Peyer's patch (tissue), 4 donors: ENCODE results near the gene OBSCN. TPM values are rescaled to one million over a fixed set of nuclear protein-coding genes. Genes with fewer than 3 reads are reported as not detected.

Experiments
- DNase-seq, 3 donors: peaks; one replicate each; pipeline ENCODE4 v3.0.0-alpha.2; 2017 to 2019
- H3K27ac ChIP-seq, 4 donors: fragments of 200-600 bp; sonication (generic); one replicate each; pipeline ENCODE4 v1.5.1; 2016 to 2019
- H3K27me3 ChIP-seq, 2 donors: fragments of 200-600 bp; sonication (generic); one replicate each; pipeline ENCODE4 v1.5.1; 2019
- H3K36me3 ChIP-seq, 3 donors: fragments of 200-600 bp; sonication (generic); one replicate each; pipeline ENCODE4 v1.5.1; 2016 to 2019
- H3K4me1 ChIP-seq, 4 donors: fragments of 200-600 bp; sonication (generic); one replicate each; pipeline ENCODE4 v1.5.1; 2016 to 2019
- H3K4me3 ChIP-seq, 4 donors: fragments of 200-600 bp; sonication (generic); 1 replicate in 3 of 4; 2 replicates in 1 of 4; pipeline ENCODE4 v1.5.1; 2016 to 2019; ENCODE audit warnings: mild to moderate bottlenecking in 1 of 4
- H3K9me3 ChIP-seq, 4 donors: fragments of 200-600 bp; sonication (generic); one replicate each; pipeline ENCODE4 v1.5.1; 2016 to 2019; ENCODE audit warnings: mild to moderate bottlenecking in 1 of 4
- CTCF ChIP-seq, 6 experiments: fragments of 450-650 bp in 4 of 6; fragments of 200-600 bp in 2 of 6; sonication (generic) in 1 of 6; IDR thresholded peaks; one replicate each; pipeline ENCODE4 v1.5.1; 2017 to 2019; ENCODE audit warnings: antibody characterized with exemption in 6 of 6, mild to moderate bottlenecking in 3 of 6, moderate library complexity in 1 of 6
- POLR2A ChIP-seq, 2 donors: fragments of 450-650 bp; IDR thresholded peaks; one replicate each; pipeline ENCODE4 v1.5.1; 2017; ENCODE audit warnings: antibody characterized with exemption in 2 of 2, mild to moderate bottlenecking in 2 of 2, moderate library complexity in 2 of 2
- total RNA-seq, 4 donors: library from RNA; depleted of rRNA; stranded (reverse); fragments of >200 nt; gene quantifications; one replicate each; pipeline ENCODE4 v1.1.0, GENCODE V29; 2016

Gene OBSCN
- total RNA-seq, 4 donors from 2014 or later: 5.8 to 136 (median 34.4) TPM

DNA sequence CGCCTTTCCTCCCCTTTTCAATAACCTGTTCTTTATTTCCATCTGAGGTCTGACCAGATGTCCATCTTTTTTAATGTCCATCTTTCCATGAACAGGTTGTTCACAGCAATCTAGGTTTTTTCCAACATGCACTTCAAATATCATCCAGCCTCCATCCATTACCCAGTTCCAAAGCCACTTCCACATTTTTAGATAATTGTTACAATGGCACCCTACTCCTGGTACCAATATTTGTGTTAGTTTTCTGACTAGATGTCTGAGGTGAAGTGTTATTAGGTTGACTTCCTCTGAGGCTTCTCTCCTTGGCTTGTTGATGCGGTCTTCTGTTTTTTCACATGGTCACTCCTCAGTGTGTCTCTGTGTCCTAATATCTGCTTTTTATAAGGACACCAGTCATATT, 89.4 kb downstream of the OBSCN start:
- no peak for DNase-seq
- peaks cover 0 to 13% (median 2%) of the 10 kb centered on the region in 4 donors for H3K9me3 ChIP-seq
- no peaks in the 10 kb centered on the region for H3K4me1 ChIP-seq
- no peaks in the 10 kb centered on the region for H3K27me3 ChIP-seq
- no peaks in the 10 kb centered on the region for H3K36me3 ChIP-seq
- H3K27ac ChIP-seq: no peak overlapping the region
- TF ChIP-seq POLR2A (IDR thresholded peaks at IDR 0.05) (no peak), CTCF (IDR thresholded peaks at IDR 0.05) (no peak)
- H3K4me3 ChIP-seq: no peak overlapping the region

DNA sequence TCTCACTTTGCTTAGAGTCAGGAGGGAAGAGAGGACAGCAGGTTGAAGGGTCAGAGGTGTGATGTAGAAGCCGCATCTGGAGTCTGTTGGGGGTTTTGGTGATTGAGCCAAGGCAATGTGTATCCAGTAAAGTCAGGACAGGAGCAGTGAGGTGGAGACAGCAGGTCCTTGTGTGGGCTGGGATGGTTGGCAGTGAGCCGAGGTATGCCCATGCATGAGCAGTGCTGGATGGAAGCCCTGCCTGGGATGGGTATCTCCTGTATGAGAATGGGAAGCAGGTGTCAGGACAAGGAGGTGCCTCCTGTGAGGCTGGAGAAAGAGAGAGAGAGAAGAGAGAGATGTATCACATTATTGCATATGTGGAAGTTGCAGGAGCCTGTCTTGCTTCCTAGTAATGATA, 90.0 kb downstream of the OBSCN start:
- no peak overlapping the region for H3K27ac ChIP-seq
- H3K4me3 ChIP-seq: no peak overlapping the region
- H3K36me3 ChIP-seq: no peaks in the 10 kb centered on the region
- no peak for DNase-seq
- H3K27me3 ChIP-seq: no peaks in the 10 kb centered on the region
- no peak for TF ChIP-seq CTCF (IDR thresholded peaks at IDR 0.05)
- TF ChIP-seq POLR2A (IDR thresholded peaks at IDR 0.05): no peak
- H3K9me3 ChIP-seq: peaks cover 0 to 18% (median 4%) of the 10 kb centered on the region in 4 donors
- no peaks in the 10 kb centered on the region for H3K4me1 ChIP-seq

- H3K9me3 ChIP-seq: peaks cover 0 to 22% (median 6%) of the 10 kb centered on the region in 4 donors
- TF ChIP-seq CTCF (IDR thresholded peaks at IDR 0.05) (no peak), POLR2A (IDR thresholded peaks at IDR 0.05) (no peak)
- peak in 1 of 3 donors; percentile 23 for DNase-seq
These were observed 90.6 kb downstream of the OBSCN start for GRCh38 chr1:228298471-228298870.

DNA sequence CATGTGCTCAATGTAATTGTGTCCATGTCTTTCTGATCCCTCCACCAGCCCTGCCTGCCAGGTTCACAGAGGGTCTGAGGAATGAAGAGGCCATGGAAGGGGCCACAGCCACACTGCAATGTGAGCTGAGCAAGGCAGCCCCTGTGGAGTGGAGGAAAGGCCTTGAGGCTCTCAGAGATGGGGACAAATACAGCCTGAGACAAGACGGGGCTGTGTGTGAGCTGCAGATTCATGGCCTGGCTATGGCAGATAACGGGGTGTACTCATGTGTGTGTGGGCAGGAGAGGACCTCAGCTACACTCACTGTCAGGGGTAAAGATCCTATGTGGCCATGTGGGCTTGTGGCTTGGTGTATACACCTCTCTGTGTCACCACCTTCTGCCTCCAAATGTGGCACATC, 91.4 kb downstream of the OBSCN start:
- Histone ChIP-seq H3K4me1 (no peaks in the 10 kb centered on the region), H3K27ac (no peak overlapping the region), H3K27me3 (no peaks in the 10 kb centered on the region), H3K4me3 (no peak overlapping the region), H3K36me3 (no peaks in the 10 kb centered on the region), H3K9me3 (peaks cover 0 to 22% (median 6%) of the 10 kb centered on the region in 4 donors)
- no peak for DNase-seq
- TF ChIP-seq CTCF (IDR thresholded peaks at IDR 0.05) (no peak), POLR2A (IDR thresholded peaks at IDR 0.05) (no peak)

More at GRCh38 chr1:228298471-228298870, 90.6 kb downstream of the OBSCN start:
- Histone ChIP-seq H3K27me3 (no peaks in the 10 kb centered on the region), H3K36me3 (no peaks in the 10 kb centered on the region), H3K4me3 (no peak overlapping the region), H3K4me1 (no peaks in the 10 kb centered on the region), H3K27ac (no peak overlapping the region)

GRCh38 chr1:228299901-228300300, 92.1 kb downstream of the OBSCN start:
- TF ChIP-seq CTCF (IDR thresholded peaks at IDR 0.05) (no peak), POLR2A (IDR thresholded peaks at IDR 0.05) (no peak)
- H3K27me3 ChIP-seq: no peaks in the 10 kb centered on the region
- no peak overlapping the region for H3K27ac ChIP-seq
- H3K36me3 ChIP-seq: no peaks in the 10 kb centered on the region
- peaks cover 0 to 22% (median 6%) of the 10 kb centered on the region in 4 donors for H3K9me3 ChIP-seq
- H3K4me3 ChIP-seq: no peak overlapping the region
- no peak for DNase-seq
- no peaks in the 10 kb centered on the region for H3K4me1 ChIP-seq

DNA sequence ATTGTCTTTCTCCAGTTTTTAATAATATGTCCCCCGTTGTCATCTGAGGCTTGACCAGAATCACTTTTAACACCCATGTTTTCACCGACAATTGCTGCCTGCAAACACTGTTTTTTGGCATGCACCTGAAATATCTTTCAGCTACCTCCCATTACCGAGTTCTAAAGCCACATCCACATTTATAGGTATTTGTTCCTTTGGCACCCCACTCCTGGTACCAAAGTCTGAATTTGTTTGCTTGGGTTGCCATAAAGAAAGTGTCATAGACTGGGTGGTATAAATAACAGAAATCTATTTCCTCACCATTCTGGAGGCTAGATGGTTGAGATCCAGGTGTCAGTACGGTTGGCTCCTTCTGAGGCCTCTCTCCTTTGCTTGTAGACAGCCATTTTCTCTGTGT, 94.2 kb downstream of the OBSCN start:
- no peak for DNase-seq
- Histone ChIP-seq H3K27ac (no peak overlapping the region), H3K27me3 (no peaks in the 10 kb centered on the region), H3K4me1 (no peaks in the 10 kb centered on the region), H3K36me3 (no peaks in the 10 kb centered on the region), H3K9me3 (peaks cover 0 to 22% (median 6%) of the 10 kb centered on the region in 4 donors), H3K4me3 (no peak overlapping the region)
- TF ChIP-seq POLR2A (IDR thresholded peaks at IDR 0.05) (no peak), CTCF (IDR thresholded peaks at IDR 0.05) (no peak)
